ENCODE results near the gene NANOS3. TPM values are rescaled to one million over a fixed set of nuclear protein-coding genes. Genes with fewer than 3 reads are reported as not detected.
A peak's percentile ranks its signal among the peaks of the same experiment; 100 is the strongest.

Gene NANOS3
- total and polyA plus RNA-seq, 2 of the 13 experiments (the other 11 are each of a cell fraction or from before 2014, with no cell fraction given), result 0.21 TPM; not detected in 1

DNA sequence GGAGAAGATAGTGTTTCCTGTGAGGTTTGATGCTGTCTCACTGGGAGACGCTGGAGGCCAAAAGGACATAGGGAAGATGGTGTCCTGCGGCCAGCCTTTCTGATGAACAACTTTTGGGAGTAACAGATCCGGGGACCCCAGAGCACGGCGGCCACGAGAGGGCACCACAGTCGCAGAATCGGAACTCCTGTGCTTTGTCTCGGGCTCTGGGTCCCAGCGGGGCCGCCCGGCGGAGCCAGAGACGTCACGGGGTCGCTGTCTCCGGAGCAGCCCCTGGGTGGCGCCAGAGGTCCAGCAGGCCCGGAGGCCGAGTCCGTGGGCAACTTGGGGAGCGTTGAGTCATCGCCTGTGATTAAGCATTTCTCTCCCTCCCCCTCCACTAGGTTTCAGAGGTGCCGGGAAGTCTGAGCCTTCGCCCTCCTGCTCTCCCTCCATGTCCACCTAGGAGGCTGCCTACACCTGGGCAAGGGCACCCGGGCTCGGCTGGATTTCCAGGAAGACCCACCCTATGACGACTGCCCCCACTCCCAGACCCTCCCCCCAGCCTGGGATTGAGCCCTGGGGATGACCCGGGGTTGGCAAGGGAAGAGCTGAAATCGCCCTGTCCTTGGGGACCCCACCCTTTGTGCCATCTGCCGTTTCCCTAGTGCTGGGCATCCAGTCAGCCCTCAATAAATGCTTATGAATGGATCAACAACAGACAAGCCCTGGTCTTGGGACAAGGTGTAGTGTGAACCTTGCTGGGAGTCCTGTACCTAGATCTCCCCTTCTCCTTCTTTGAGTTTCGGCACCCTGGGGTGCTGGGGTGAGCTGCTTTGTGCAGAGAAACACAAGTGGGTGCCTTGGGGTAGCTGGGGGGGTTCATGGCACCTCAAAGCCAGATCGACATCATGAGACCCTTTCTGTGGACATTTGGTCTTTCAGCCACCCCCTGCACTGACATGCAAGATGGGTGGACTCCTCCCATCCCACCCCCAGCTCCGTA lies 3.4 kb downstream of the NANOS3 start (continued):
- TF ChIP-seq, protein P1, sequence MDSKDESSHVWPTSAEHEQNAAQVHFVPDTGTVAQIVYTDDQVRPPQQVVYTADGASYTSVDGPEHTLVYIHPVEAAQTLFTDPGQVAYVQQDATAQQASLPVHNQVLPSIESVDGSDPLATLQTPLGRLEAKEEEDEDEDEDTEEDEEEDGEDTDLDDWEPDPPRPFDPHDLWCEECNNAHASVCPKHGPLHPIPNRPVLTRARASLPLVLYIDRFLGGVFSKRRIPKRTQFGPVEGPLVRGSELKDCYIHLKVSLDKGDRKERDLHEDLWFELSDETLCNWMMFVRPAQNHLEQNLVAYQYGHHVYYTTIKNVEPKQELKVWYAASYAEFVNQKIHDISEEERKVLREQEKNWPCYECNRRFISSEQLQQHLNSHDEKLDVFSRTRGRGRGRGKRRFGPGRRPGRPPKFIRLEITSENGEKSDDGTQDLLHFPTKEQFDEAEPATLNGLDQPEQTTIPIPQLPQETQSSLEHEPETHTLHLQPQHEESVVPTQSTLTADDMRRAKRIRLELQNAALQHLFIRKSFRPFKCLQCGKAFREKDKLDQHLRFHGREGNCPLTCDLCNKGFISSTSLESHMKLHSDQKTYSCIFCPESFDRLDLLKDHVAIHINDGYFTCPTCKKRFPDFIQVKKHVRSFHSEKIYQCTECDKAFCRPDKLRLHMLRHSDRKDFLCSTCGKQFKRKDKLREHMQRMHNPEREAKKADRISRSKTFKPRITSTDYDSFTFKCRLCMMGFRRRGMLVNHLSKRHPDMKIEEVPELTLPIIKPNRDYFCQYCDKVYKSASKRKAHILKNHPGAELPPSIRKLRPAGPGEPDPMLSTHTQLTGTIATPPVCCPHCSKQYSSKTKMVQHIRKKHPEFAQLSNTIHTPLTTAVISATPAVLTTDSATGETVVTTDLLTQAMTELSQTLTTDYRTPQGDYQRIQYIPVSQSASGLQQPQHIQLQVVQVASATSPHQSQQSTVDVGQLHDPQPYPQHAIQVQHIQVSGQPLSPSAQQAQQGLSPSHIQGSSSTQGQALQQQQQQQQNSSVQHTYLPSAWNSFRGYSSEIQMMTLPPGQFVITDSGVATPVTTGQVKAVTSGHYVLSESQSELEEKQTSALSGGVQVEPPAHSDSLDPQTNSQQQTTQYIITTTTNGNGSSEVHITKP (CRISPR knock-in tag; IDR thresholded peaks at IDR 0.05; ENCODE audit: low read depth), result peak; percentile 44; the same call in 1 of the 2 replicates
- TF ChIP-seq ZNF235 (CRISPR knock-in tag; IDR thresholded peaks at IDR 0.05; ENCODE audit: borderline replicate concordance), result peak; percentile 44; the same call in 1 of the 2 replicates
- no peak; the same call in none of the 2 replicates for TF ChIP-seq ZFY (CRISPR knock-in tag; IDR thresholded peaks at IDR 0.05)
- peak; percentile 62; the same call in 1 of the 2 replicates for TF ChIP-seq HNRNPL (IDR thresholded peaks at IDR 0.05; ENCODE audit: low read depth, low read length)
- peak; percentile 80 for TF ChIP-seq YY1 (IDR thresholded peaks at IDR 0.05; ENCODE audit: insufficient read depth, insufficient replicate concordance, low read depth, low read length)
- TF ChIP-seq TMF1 (CRISPR knock-in tag; IDR thresholded peaks at IDR 0.05; ENCODE audit: low read depth), result 0 out of 2 replicates have a peak, but pooled peaks have one; percentile 38
- peak; percentile 55; the same call in 1 of the 2 replicates for TF ChIP-seq ZNF501 (CRISPR knock-in tag; IDR thresholded peaks at IDR 0.05)
- no peak for TF ChIP-seq GATA4 (IDR thresholded peaks at IDR 0.05; ENCODE audit: borderline replicate concordance, low read depth)
- TF ChIP-seq, protein P2, sequence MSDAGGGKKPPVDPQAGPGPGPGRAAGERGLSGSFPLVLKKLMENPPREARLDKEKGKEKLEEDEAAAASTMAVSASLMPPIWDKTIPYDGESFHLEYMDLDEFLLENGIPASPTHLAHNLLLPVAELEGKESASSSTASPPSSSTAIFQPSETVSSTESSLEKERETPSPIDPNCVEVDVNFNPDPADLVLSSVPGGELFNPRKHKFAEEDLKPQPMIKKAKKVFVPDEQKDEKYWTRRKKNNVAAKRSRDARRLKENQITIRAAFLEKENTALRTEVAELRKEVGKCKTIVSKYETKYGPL (CRISPR knock-in tag; IDR thresholded peaks at IDR 0.05), result no peak
- no peak for TF ChIP-seq HOXA5 (CRISPR knock-in tag; IDR thresholded peaks at IDR 0.05)
- TF ChIP-seq KDM6A (CRISPR knock-in tag; IDR thresholded peaks at IDR 0.05; ENCODE audit: low read depth), result 0 out of 2 replicates have a peak, but pooled peaks have one; percentile 15
- peak; percentile 75; the same call in 1 of the 2 replicates for TF ChIP-seq ZNF383 (CRISPR knock-in tag; IDR thresholded peaks at IDR 0.05; ENCODE audit: borderline replicate concordance)
- peak; percentile 34; the same call in 1 of the 2 replicates for TF ChIP-seq ZNF350 (CRISPR knock-in tag; IDR thresholded peaks at IDR 0.05; ENCODE audit: borderline replicate concordance, low read depth)
- no peak for TF ChIP-seq NFYC (CRISPR knock-in tag; IDR thresholded peaks at IDR 0.05)
- no peak for TF ChIP-seq EEA1 (CRISPR knock-in tag; IDR thresholded peaks at IDR 0.05; ENCODE audit: borderline replicate concordance)
- no peak for TF ChIP-seq SP2 (CRISPR knock-in tag; IDR thresholded peaks at IDR 0.05)
- no peak for TF ChIP-seq SCMH1 (CRISPR knock-in tag; IDR thresholded peaks at IDR 0.05; ENCODE audit: borderline replicate concordance)
- no peak; the same call in none of the 2 replicates for TF ChIP-seq ZNF619 (CRISPR knock-in tag; IDR thresholded peaks at IDR 0.05)
- TF ChIP-seq THYN1 (CRISPR knock-in tag; IDR thresholded peaks at IDR 0.05; ENCODE audit: borderline replicate concordance, low read depth), result no peak
- no peak for TF ChIP-seq CC2D1A (CRISPR knock-in tag; IDR thresholded peaks at IDR 0.05)
- no peak for TF ChIP-seq TBP (CRISPR knock-in tag; IDR thresholded peaks at IDR 0.05)
- no peak for TF ChIP-seq ZNF672 (CRISPR knock-in tag; IDR thresholded peaks at IDR 0.05)
- peak; percentile 68; the same call in 1 of the 2 replicates for TF ChIP-seq ZSCAN22 (CRISPR knock-in tag; IDR thresholded peaks at IDR 0.05)
- TF ChIP-seq, protein P3, sequence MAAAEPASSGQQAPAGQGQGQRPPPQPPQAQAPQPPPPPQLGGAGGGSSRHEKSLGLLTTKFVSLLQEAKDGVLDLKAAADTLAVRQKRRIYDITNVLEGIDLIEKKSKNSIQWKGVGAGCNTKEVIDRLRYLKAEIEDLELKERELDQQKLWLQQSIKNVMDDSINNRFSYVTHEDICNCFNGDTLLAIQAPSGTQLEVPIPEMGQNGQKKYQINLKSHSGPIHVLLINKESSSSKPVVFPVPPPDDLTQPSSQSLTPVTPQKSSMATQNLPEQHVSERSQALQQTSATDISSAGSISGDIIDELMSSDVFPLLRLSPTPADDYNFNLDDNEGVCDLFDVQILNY (CRISPR knock-in tag; conservative IDR thresholded peaks at IDR 0.05), result no peak

Data from HepG2 (cell line).